ENCODE data around the gene ADGRB2. TPM values are rescaled to one million over a fixed set of nuclear protein-coding genes. Genes with fewer than 3 reads are reported as not detected.

Gene ADGRB2
- total RNA-seq, 4 donors from 2014 or later: 0.77 to 31.0 (median 3.7) TPM; not detected in 1

GRCh38 chr1:31694069-31694963 lies 69.8 kb downstream of the ADGRB2 start:
- intact Hi-C loops (cut with DNase I; ENCODE audit: low total_unique reads): no loop called here
- Histone ChIP-seq H3K27me3 (no peaks in the 10 kb centered on the region), H3K9me3 (no peaks in the 10 kb centered on the region), H3K4me1 (no peaks in the 10 kb centered on the region), H3K4me3 (no peak overlapping the region), H3K27ac (no peak overlapping the region), H3K36me3 (no peaks in the 10 kb centered on the region)
- no peak for TF ChIP-seq CTCF (IDR thresholded peaks at IDR 0.05)
- no peak for TF ChIP-seq POLR2A (IDR thresholded peaks at IDR 0.05)
- DNase-seq: no peak

- intact Hi-C loops (cut with DNase I; ENCODE audit: low total_unique reads): no loop called here
- Histone ChIP-seq H3K9me3 (no peaks in the 10 kb centered on the region), H3K27ac (no peak overlapping the region), H3K36me3 (no peaks in the 10 kb centered on the region), H3K4me3 (no peak overlapping the region), H3K27me3 (no peaks in the 10 kb centered on the region), H3K4me1 (no peaks in the 10 kb centered on the region)
- TF ChIP-seq CTCF (IDR thresholded peaks at IDR 0.05) (no peak), POLR2A (IDR thresholded peaks at IDR 0.05) (no peak)
- no peak for DNase-seq
Measured at GRCh38 chr1:31693231-31693630, 70.9 kb downstream of the ADGRB2 start.

- no peaks in the 10 kb centered on the region for H3K4me1 ChIP-seq
- H3K27me3 ChIP-seq: no peaks in the 10 kb centered on the region
- no peak for DNase-seq
- no peaks in the 10 kb centered on the region for H3K9me3 ChIP-seq
- no peak overlapping the region for H3K4me3 ChIP-seq
- H3K36me3 ChIP-seq: no peaks in the 10 kb centered on the region
- no peak overlapping the region for H3K27ac ChIP-seq
- TF ChIP-seq POLR2A (IDR thresholded peaks at IDR 0.05) (no peak), CTCF (IDR thresholded peaks at IDR 0.05) (no peak)
- intact Hi-C loops (cut with DNase I; ENCODE audit: low total_unique reads): no loop called here
Measured at GRCh38 chr1:31691951-31692350, 72.2 kb downstream of the ADGRB2 start.

GRCh38 chr1:31691446-31691845 lies 72.7 kb downstream of the ADGRB2 start:
- H3K9me3 ChIP-seq: no peaks in the 10 kb centered on the region
- no peak for DNase-seq
- TF ChIP-seq POLR2A (IDR thresholded peaks at IDR 0.05): no peak
- TF ChIP-seq CTCF (IDR thresholded peaks at IDR 0.05): no peak
- H3K27ac ChIP-seq: no peak overlapping the region
- H3K4me1 ChIP-seq: no peaks in the 10 kb centered on the region
- no peaks in the 10 kb centered on the region for H3K36me3 ChIP-seq
- intact Hi-C loops (cut with DNase I; ENCODE audit: low total_unique reads): no loop called here
- H3K4me3 ChIP-seq: no peak overlapping the region
- H3K27me3 ChIP-seq: no peaks in the 10 kb centered on the region

GRCh38 chr1:31690921-31691320 lies 73.2 kb downstream of the ADGRB2 start:
- H3K27ac ChIP-seq: no peak overlapping the region

More at GRCh38 chr1:31690921-31691320, 73.2 kb downstream of the ADGRB2 start:
- TF ChIP-seq CTCF (IDR thresholded peaks at IDR 0.05): no peak
- TF ChIP-seq POLR2A (IDR thresholded peaks at IDR 0.05): no peak
- DNase-seq: no peak
- H3K36me3 ChIP-seq: no peaks in the 10 kb centered on the region
- intact Hi-C loops (cut with DNase I; ENCODE audit: low total_unique reads): no loop called here
- no peaks in the 10 kb centered on the region for H3K9me3 ChIP-seq
- no peak overlapping the region for H3K4me3 ChIP-seq
- no peaks in the 10 kb centered on the region for H3K4me1 ChIP-seq
- no peaks in the 10 kb centered on the region for H3K27me3 ChIP-seq
